GM12878 (cell line): ENCODE data around the gene JAG2. TPM values are rescaled to one million over a fixed set of nuclear protein-coding genes. Genes with fewer than 3 reads are reported as not detected.

Experiments used
- ATAC-seq: fragments of 200-7000 bp; cut with Tn5 transposase; 3 replicates; pipeline ENCODE4 v1.9.1; 2020; ENCODE audit warnings: mild to moderate bottlenecking, moderate library complexity
- BruUV-seq: library from RNA; stranded (reverse); fragments of 400-500 nt; replicated peaks from 2 replicates; lab custom pipeline; 2021; lab: Mats Ljungman, UMichigan
- CTCF ChIA-PET: fragments of 300-600 bp; sonication (Branson Sonifier 250); formaldehyde crosslinking; extraction: SDS; loops from one replicate; lab custom pipeline; 2021; ENCODE audit warnings: inconsistent platforms; lab: Yijun Ruan, JAX
- POLR2A ChIA-PET: fragments of 350-600 bp; formaldehyde crosslinking; extraction: SDS; loops from one replicate; lab custom pipeline; 2021; ENCODE audit warnings: inconsistent platforms; lab: Charles Lee
- RAD21 ChIA-PET: fragments of 300-600 bp; sonication (Branson Sonifier 250); formaldehyde crosslinking; loops from one replicate; lab custom pipeline; 2023; ENCODE audit warnings: antibody characterized with exemption; ENCODE audit not compliant: unreplicated experiment; lab: Charles Lee
- SMC1A ChIA-PET: fragments of 300-600 bp; sonication (Branson Sonifier 250); formaldehyde crosslinking; loops from one replicate; lab custom pipeline; 2023; ENCODE audit not compliant: unreplicated experiment, uncharacterized antibody; lab: Charles Lee
- DNase-seq: peaks from one replicate; pipeline ENCODE4 v3.0.0-alpha.2; 2011; ENCODE audit warnings: low read depth, low spot score
- FAIRE-seq: peaks from 3 replicates; lab custom pipeline; 2011; peaks lifted over from hg19 to GRCh38; lab: Jason Lieb, UNC
- H2AFZ ChIP-seq: 2 replicates; pipeline ENCODE4 v1.6.0; 2011; ENCODE audit warnings: low read depth, low read length, control low read depth; ENCODE audit not compliant: control insufficient read depth
- H3K27ac ChIP-seq: 2 replicates; pipeline ENCODE4 v1.5.1; 2011; ENCODE audit warnings: control low read depth; ENCODE audit not compliant: control insufficient read depth, insufficient read depth
- H3K27me3 ChIP-seq, 2 experiments: replicated peaks in 1 of 2; 2 replicates each; pipeline versions ENCODE4 v1.6.0 to v1.6.1; 2011; ENCODE audit warnings: low read length in 1 of 2; ENCODE audit not compliant: control insufficient read depth in 2 of 2, insufficient read depth in 2 of 2
- H3K36me3 ChIP-seq, 2 experiments: 2 replicates each; pipeline ENCODE4 v1.5.1; 2011; ENCODE audit warnings: low read length in 1 of 2; ENCODE audit not compliant: control insufficient read depth in 2 of 2, insufficient read depth in 2 of 2
- H3K4me1 ChIP-seq: 2 replicates; pipeline ENCODE4 v1.6.1; 2011; ENCODE audit warnings: mild to moderate bottlenecking, low read length, moderate library complexity, mixed read lengths; ENCODE audit not compliant: control insufficient read depth, insufficient read depth
- H3K4me2 ChIP-seq: 2 replicates; pipeline ENCODE4 v1.6.0; 2011; ENCODE audit warnings: control low read depth; ENCODE audit not compliant: control insufficient read depth, insufficient read depth
- H3K4me3 ChIP-seq: fragments of 200-600 bp; sonication (generic); 2 replicates; pipeline ENCODE4 v1.5.1; 2016
- H3K79me2 ChIP-seq: 2 replicates; pipeline ENCODE4 v1.6.0; 2011; ENCODE audit warnings: low read length; ENCODE audit not compliant: control insufficient read depth, insufficient read depth
- H3K9ac ChIP-seq: 2 replicates; pipeline ENCODE4 v1.8.0; 2011; ENCODE audit warnings: low read length, control low read depth, mixed read lengths; ENCODE audit not compliant: control insufficient read depth, insufficient read depth
- H3K9me3 ChIP-seq: replicated peaks from 3 replicates; pipeline ENCODE4 v1.5.1; 2011; ENCODE audit warnings: mild to moderate bottlenecking, low read length; ENCODE audit not compliant: control insufficient read depth, insufficient read depth
- H4K20me1 ChIP-seq: 2 replicates; pipeline ENCODE4 v1.6.0; 2011; ENCODE audit not compliant: control insufficient read depth, insufficient read depth
- BACH1 ChIP-seq: fragments of 450-650 bp; IDR thresholded peaks from 2 replicates; pipeline ENCODE4 v1.6.1; 2017; ENCODE audit warnings: mild to moderate bottlenecking, borderline replicate concordance
- LARP7 ChIP-seq: fragments of 450-650 bp; IDR thresholded peaks from 2 replicates; pipeline ENCODE4 v1.6.1; 2017; ENCODE audit warnings: mild to moderate bottlenecking
- TAF1 ChIP-seq: IDR thresholded peaks from 2 replicates; pipeline ENCODE4 v1.6.1; 2011; ENCODE audit warnings: mild to moderate bottlenecking, low read depth, low read length, borderline replicate concordance
- WGBS: methylation state at CpG from one replicate; pipeline ENCODE4 v1.1.6; 2016; ENCODE audit warnings: low lambda C conversion rate; ENCODE audit not compliant: insufficient replicate concordance, insufficient coverage; ENCODE audit errors: missing lambda C conversion rate; 5-methylcytosine and 5-hydroxymethylcytosine counted together
- in situ Hi-C: fragments of 300-500 bp; cut with MboI; formaldehyde crosslinking; loops from 9 replicates; pipeline ENCODE4 v1.14.3; 2018; ENCODE audit warnings: mixed read lengths
- intact Hi-C: fragments of 100-400 bp; cut with micrococcal nuclease; formaldehyde crosslinking; loops from one replicate; pipeline ENCODE4 v1.14.2; 2022; ENCODE audit not compliant: unreplicated experiment
- polyA plus RNA-seq, 11 experiments: library from polyadenylated mRNA; depleted of rRNA in 4 of 11; unstranded in 6 of 11; stranded (reverse) in 5 of 11; fragments of >200 nt; fragmentation: Nextera tagmentation in 4 of 11; fragmentation: Illumina TruSeq in 1 of 11; extraction: Ambion mirVana in 4 of 11; extraction: Trizol in 1 of 11; gene quantifications; 1 replicate in 1 of 11; 2 replicates in 10 of 11; pipeline versions ENCODE4 v1.2.1 to v1.2.3, GENCODE V29; 2011 to 2016; ENCODE audit warnings: inconsistent platforms in 2 of 11, missing spikeins in 2 of 11, low read depth in 1 of 11
- total RNA-seq, 4 experiments: library from RNA; depleted of rRNA in 3 of 4; stranded (reverse); fragments of >200 nt in 3 of 4; fragmentation: Illumina TruSeq in 1 of 4; extraction: Trizol in 1 of 4; gene quantifications; 2 replicates each; pipeline versions ENCODE4 v1.2.1 to v1.2.3, GENCODE V29; 2013 to 2021
- TF ChIP-seq, protein P1 (sequence below): IDR thresholded peaks from 2 replicates; pipeline ENCODE4 v1.6.1; 2012; ENCODE audit warnings: mild to moderate bottlenecking, low read depth, low read length
- TF ChIP-seq, protein P2 (sequence below): fragments of 450-650 bp; IDR thresholded peaks from 2 replicates; pipeline ENCODE4 v1.6.1; 2017; ENCODE audit warnings: mild to moderate bottlenecking, moderate library complexity

JAG2 gene
- total and polyA plus RNA-seq, 10 of the 15 experiments (the other 5 are each of a cell fraction or from before 2014, with no cell fraction given), result 0.04 to 0.14 (median 0.06) TPM; not detected in 5

GRCh38 chr14:105198588-105198987 lies 30.0 kb upstream of the JAG2 start:
- in situ Hi-C loops, result no loop called here
- ChIA-PET POLR2A (no interaction called here), RAD21 (no interaction called here), SMC1A (no interaction called here), CTCF (no interaction called here)
- H2AFZ ChIP-seq, result no peak overlapping the region
- H3K4me1 ChIP-seq, result peaks cover 14% of the 10 kb centered on the region
- intact Hi-C loops, result no loop called here
- H3K27ac ChIP-seq, result no peak overlapping the region
- no peak overlapping the region for H3K4me2 ChIP-seq
- FAIRE-seq, result no peak
- H3K9me3 ChIP-seq, result no peaks in the 10 kb centered on the region
- ATAC-seq, result no peak
- peaks cover 5 to 13% of the 10 kb centered on the region in 2 experiments; a peak in 3 of 4 replicates for H3K27me3 ChIP-seq
- no peaks in the 10 kb centered on the region for H3K79me2 ChIP-seq
- H3K9ac ChIP-seq, result no peak overlapping the region
- no TSS peak for BruUV-seq
- 50% methylated on average over 4 of the region's 4 CpGs for WGBS
- H3K4me3 ChIP-seq, result no peak overlapping the region
- H3K36me3 ChIP-seq, result no peaks in the 10 kb centered on the region
- H4K20me1 ChIP-seq, result no peaks in the 10 kb centered on the region
- TF ChIP-seq, protein P1, sequence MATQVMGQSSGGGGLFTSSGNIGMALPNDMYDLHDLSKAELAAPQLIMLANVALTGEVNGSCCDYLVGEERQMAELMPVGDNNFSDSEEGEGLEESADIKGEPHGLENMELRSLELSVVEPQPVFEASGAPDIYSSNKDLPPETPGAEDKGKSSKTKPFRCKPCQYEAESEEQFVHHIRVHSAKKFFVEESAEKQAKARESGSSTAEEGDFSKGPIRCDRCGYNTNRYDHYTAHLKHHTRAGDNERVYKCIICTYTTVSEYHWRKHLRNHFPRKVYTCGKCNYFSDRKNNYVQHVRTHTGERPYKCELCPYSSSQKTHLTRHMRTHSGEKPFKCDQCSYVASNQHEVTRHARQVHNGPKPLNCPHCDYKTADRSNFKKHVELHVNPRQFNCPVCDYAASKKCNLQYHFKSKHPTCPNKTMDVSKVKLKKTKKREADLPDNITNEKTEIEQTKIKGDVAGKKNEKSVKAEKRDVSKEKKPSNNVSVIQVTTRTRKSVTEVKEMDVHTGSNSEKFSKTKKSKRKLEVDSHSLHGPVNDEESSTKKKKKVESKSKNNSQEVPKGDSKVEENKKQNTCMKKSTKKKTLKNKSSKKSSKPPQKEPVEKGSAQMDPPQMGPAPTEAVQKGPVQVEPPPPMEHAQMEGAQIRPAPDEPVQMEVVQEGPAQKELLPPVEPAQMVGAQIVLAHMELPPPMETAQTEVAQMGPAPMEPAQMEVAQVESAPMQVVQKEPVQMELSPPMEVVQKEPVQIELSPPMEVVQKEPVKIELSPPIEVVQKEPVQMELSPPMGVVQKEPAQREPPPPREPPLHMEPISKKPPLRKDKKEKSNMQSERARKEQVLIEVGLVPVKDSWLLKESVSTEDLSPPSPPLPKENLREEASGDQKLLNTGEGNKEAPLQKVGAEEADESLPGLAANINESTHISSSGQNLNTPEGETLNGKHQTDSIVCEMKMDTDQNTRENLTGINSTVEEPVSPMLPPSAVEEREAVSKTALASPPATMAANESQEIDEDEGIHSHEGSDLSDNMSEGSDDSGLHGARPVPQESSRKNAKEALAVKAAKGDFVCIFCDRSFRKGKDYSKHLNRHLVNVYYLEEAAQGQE, result no peak
- TF ChIP-seq TAF1, result no peak
- TF ChIP-seq, protein P2, sequence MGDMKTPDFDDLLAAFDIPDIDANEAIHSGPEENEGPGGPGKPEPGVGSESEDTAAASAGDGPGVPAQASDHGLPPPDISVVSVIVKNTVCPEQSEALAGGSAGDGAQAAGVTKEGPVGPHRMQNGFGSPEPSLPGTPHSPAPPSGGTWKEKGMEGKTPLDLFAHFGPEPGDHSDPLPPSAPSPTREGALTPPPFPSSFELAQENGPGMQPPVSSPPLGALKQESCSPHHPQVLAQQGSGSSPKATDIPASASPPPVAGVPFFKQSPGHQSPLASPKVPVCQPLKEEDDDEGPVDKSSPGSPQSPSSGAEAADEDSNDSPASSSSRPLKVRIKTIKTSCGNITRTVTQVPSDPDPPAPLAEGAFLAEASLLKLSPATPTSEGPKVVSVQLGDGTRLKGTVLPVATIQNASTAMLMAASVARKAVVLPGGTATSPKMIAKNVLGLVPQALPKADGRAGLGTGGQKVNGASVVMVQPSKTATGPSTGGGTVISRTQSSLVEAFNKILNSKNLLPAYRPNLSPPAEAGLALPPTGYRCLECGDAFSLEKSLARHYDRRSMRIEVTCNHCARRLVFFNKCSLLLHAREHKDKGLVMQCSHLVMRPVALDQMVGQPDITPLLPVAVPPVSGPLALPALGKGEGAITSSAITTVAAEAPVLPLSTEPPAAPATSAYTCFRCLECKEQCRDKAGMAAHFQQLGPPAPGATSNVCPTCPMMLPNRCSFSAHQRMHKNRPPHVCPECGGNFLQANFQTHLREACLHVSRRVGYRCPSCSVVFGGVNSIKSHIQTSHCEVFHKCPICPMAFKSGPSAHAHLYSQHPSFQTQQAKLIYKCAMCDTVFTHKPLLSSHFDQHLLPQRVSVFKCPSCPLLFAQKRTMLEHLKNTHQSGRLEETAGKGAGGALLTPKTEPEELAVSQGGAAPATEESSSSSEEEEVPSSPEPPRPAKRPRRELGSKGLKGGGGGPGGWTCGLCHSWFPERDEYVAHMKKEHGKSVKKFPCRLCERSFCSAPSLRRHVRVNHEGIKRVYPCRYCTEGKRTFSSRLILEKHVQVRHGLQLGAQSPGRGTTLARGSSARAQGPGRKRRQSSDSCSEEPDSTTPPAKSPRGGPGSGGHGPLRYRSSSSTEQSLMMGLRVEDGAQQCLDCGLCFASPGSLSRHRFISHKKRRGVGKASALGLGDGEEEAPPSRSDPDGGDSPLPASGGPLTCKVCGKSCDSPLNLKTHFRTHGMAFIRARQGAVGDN, result no peak
- TF ChIP-seq LARP7, result no peak
- TF ChIP-seq BACH1, result no peak
- TF ChIP-seq, all 136 proteins: peak for 0
- DNase-seq, result no peak
